GM21367 (cell line): Measurements from ENCODE around the gene TMEM236.
"Not testable (repeated sequence)": the region's sequence is repeated elsewhere in the genome, so short reads cannot be mapped to it uniquely, and the experiment has no call there.

Experiments
- ATAC-seq: cut with Tn5 transposase; IDR thresholded peaks from one replicate; pipeline ENCODE4 v1.9.1; 2021; ENCODE audit not compliant: unreplicated experiment

The TMEM236 gene, protein sequence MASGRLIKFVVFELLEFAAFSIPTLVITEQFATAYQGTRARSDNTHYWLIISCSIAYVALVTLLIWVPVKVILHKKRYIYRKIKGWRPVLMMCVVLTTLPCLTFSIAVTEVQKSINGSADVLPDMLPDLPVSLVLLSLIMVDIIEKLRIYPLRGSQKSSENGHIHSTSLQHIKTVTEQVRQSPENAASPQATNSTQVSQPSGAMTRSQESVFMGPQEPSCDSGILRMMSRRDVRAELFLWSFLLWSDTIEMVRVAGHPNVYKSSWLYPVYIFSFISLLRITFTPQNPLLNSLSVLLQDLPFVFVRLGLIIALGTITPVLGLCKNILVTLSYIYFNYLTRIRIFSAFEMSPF

DNA sequence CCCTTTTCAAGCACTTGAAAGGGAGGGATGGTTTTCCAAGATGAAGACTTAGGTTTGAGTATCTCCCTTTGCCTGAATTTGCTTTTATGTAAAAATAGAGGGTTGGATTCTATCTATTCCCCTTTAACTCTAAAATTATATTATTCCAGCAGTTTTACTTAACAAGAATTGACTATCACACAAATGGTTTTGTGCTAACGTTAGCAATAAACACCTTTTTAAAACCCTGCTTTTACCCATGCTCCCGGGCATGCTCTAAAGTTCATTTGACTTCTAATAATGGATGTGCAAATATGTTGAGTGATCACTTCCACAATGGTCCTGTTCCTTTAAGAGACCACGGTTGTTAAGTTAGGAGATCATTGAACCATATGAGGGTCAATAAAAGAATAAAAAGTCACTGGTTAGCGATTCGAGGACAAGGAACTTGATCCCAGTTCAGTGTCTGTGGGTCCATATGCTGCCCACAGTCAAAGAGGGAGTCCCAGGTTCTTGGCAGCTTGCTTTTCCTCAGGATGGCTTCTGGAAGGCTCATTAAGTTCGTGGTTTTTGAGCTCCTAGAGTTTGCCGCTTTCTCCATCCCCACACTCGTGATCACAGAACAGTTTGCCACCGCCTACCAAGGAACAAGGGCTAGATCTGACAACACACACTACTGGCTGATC lies at the start of gene TMEM236:
TMEM236 (plus strand) TSS at position 421 of the 665 bp plus-strand sequence; CDS start at position 516, 95 bp downstream.
- no peak for ATAC-seq

DNA sequence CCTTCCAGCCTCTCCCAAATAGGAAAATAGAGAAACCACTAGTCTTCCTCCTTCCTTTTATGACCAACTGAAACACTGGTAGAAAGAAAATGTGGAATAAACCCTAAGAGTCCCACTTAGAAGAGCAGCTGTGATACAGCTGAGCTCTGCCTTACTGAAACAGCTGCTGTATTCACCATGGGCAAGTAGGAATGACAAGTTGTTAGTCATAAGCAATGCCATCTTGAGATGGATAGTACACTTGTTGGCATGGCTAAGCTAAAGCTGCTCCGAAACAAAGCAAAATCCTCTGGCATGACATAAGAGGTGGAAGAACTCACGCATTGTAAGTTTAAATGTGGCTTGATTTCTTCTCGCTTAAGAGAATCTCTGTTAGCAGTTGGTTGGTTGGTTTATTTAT lies 48.3 kb upstream of the TMEM236 start:
- ATAC-seq: no peak

DNA sequence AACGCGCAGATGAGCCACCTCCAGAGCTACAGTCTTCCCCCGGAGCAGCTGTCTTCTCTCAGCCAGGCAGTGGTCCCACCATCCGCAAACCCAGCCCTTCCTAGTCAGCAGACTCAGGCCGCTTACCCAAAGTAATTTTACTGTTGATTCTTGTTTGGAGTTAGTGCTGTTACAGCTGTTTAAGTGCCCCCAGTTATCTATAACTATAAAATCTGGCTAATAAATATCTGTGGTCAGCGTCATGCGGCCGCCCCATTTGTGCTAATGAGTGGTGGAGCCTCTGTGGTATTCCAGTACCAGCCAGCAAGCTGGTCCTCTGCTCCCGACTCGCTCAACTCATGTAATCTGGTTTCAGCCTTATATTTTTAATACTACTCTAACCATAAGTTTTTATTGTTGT lies 43.2 kb upstream of the TMEM236 start:
- ATAC-seq: no peak

DNA sequence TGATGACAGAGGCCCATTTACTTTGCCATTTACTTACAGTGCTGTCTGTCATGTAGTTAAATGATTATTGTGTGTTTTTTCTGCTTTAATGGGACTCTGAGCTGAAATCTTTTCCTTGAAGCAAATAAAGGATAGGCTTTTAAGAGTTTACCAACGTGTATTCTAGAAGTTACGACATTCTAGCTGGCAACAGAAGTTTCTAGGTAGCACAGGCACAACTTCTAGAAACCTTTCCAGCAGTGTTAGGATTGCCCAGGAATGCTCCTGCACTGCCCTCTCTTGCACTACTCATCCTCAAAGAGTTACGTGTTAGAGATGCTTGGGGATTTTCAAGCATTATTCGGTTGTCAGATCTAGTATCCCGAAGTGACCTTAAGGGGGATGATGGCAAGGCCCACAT lies 42.5 kb upstream of the TMEM236 start:
- ATAC-seq: no peak

DNA sequence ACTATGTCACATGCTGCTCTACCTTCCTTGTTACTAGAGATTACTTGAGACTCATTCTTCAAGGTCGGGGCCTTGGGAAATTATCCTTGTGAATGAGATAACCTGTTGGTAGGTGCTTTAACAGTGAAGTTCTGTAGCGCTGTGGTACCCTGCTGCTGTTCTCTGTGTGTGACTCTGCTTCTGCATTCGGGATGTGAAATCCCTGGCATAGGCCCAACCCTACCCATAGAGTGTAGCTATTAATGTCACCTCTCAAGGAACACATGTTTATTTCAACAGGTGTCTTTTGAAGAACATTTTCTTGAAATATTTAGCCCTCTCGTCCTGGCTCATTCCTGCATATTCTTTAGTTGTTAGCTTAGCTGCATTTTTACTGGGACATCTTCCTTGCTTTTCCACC lies 41.8 kb upstream of the TMEM236 start:
- ATAC-seq: no peak

DNA sequence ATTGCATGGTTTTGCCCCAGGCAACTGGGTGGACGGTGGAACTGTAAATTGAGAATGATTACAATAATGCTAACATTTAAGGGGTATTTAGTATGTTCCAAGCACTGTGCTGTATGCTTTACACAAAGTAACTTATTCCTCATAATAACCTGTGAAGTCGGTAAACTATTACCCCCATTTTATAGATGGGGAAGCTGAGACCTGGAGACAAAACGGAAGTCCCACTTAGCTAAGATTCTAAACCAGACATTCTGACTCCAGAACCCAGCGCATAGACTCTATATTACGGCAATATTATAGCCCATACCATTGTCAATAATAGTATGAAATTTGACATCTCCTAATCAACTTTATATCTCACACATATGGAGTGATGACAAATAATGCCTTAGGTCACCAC lies 39.9 kb upstream of the TMEM236 start:
- ATAC-seq: no peak

DNA sequence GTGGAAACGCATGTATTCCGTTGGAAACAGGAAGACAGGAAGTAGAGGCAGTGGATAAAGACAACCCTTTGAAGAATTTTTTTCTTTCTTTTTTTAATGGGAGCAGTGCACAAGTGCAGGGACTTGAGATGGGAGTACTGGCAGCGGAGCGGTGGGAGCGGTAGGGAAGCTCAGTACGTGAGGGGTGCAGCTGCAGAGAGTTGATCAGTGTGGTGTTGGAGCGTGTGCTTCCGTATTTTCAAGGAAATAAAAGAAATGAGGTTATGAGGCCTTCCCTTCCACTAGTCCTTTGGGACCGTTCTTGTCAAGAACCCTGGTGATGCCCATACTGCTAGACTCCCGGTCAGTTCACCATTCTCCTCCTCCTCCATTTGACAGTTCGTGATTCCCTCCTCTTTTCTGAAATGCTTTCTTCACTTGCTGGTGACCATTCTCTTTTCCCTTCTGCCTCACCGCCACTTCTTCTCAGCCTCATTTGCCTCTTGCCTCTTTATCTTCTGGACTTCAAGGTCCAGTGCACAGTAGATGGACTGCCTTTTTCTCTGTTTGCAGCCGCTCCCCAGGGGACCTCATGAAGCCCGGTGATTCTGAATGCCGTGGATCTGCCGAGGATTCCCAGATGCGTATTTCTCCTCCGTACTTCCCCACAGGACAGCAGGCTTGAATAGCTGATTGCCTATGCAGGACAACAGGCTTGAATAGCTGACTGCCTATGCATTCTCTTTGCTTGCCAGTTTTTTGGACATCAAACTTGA lies 39.1 kb upstream of the TMEM236 start:
- ATAC-seq: no peak

DNA sequence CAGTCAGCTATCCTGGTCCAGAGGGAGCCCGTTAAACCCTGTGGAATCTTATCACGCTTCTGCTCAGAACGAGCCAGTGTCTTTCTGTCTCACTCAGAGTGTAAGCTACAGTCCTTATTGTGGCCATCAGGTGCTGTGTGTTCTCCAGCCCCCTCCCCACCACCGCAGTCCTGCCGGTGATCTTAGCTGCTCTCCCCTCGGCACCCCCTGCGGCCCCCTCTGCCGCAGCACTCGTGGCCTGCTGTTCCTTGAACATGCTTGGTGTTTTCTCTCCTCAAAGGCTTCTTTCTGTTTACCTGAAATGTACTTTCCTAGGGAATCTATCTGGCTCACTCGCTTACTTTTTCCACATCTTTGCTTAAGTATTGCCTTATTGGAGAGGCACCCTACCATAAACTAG lies 38.2 kb upstream of the TMEM236 start:
- no peak for ATAC-seq

DNA sequence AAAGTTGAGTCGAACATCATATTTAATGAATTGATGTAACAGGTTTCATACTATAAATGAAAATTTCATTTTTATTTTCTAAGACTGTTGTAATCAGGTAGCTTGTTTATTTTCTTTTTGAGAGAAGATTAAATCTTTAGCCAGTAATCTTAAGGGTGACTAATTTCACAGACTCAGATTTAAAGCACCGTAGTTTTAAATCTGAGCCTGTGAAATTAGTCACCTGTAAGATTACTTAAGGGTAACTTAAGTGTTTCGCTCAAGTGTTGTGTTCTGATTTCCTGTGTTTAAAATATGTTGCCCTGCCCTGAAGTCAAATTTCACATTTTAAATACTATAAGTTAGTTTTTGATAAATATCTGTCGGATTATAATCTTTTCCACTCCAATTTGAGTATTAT lies 35.8 kb upstream of the TMEM236 start:
- no peak for ATAC-seq

DNA sequence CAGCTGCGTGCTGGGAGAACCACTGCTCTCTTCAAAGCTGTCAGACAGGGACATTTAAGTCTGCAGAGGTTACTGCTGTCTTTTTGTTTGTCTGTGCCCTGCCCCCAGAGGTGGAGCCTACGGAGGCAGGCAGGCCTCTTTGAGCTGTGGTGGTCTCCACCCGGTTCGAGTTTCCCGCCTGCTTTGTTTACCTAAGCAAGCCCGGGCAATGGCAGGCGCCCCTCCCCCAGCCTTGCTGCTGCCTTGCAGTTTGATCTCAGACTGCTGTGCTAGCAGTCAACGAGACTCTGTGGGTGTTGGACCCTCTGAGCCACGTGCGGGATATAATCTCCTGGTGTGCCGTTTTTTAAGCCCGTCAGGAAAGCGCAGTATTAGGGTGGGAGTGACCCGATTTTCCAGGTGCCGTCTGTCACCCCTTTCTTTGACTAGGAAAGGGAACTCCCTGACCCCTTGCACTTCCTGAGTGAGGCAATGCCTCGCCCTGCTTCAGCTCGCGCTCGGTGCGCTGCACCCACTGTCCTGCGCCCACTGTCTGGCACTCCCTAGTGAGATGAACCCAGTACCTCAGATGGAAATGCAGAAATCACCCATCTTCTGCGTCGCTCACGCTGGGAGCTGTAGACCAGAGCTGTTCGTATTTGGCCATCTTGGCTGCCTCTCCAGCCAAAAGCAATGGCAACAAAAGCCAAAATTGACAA lies 29.5 kb upstream of the TMEM236 start:
- ATAC-seq: not testable (repeated sequence)

DNA sequence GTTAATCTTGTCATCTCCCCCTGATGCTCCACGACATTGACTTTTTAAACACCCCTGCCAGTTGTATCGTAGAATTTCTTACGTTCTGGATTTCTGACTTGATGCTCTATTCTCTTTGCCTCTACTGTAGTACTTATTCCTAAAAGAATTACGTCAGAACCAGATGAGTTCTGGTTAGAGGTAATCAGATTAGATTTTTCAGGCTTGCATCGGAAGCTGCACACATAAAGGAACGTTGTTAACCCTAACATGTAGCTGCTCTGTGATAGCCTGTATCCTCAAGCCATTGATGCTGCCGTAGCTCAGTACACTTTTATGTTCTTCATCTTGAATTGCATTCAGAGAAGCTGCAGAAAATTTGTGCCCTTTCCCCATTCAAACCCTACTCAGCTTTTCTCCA lies 26.3 kb upstream of the TMEM236 start:
- ATAC-seq: no peak

DNA sequence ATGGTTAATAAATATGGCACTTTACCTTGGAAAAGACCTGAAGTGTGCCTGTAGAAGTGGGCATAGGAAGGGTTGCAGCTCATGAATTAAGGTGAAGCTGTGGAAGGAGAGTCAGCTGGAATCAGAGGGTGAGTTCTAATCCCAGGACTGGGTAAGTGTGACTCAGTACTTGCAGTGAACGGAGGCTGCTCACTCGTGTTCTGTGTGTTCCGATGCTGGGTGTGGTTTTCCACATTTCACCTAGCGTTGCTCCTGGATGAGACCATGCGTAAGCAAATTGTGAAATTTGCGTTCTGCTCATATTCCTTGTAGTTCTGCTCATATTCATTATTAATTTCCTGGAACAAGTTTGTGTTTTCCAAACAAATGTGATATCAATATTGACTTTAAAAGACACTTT lies 22.4 kb upstream of the TMEM236 start:
- ATAC-seq: no peak

DNA sequence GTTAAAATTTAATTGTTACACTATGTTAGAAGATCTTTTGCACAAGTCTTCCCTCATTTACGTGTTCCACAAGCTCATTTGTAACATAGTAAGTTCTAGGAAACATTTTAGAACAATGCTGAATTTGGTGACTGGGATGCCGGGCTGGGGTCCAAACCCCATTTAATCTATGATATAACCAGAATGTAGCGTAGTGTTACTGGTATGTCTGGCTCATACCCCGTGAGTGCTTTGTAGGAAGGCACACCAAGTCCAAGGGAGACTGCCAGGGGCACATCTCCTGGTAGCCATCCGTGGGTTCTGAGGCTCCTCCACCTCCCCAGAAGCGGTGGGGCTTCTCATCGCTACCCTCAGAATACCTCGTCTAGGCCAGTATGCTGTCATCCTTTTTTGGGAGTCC lies 21.3 kb upstream of the TMEM236 start:
- ATAC-seq: no peak

DNA sequence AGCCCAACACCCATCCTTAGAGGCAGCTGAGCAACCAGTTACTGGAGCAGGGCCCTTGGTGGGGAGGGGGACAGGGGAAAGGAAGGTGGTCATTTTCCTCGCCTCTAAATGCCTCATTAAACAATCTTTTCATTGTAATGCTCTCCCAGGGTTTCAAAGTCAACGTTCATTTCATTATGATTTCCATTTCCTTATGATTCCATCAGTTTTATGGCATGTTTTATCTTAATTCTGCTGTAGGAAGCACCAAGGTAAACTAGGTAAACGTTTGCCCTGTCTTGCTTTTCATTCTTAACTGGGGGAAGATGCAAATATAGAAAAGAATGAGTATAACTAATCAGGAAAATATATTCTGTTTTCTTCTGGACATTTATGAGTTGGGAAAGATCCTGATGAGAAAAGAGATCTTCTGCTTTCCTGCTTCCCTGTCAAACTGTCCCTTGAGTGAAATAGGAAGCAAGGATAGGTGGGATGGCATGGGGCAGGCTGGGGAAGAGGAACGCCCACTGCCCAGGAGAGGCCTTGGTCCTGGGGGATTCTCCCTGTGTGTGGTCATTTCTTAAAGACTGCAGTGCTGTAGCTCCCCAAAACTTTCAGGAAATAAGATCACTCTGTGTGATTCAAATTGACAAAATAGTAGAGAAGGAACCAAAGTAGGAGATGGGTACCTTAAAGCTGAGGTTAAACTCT lies 20.5 kb upstream of the TMEM236 start:
- no peak for ATAC-seq

DNA sequence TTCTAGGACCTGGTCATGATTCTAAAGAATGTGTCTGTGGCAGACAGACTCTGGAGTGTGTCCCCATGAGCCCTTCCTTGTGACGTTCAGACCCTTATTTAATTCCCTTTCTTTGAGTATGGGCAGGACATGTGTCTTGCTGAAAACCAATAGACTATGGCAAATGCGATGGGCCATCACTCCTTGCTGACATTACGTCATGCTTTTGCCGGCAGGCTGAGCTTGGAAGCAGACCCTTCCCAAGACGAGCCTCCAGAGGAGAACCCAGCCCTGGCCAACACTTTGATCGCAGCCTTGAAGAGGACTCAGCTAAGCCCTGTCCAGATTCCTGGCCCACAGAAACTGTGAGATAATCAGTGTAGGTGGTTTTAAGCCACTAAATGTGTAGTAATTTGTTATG lies 18.4 kb upstream of the TMEM236 start:
- no peak for ATAC-seq

DNA sequence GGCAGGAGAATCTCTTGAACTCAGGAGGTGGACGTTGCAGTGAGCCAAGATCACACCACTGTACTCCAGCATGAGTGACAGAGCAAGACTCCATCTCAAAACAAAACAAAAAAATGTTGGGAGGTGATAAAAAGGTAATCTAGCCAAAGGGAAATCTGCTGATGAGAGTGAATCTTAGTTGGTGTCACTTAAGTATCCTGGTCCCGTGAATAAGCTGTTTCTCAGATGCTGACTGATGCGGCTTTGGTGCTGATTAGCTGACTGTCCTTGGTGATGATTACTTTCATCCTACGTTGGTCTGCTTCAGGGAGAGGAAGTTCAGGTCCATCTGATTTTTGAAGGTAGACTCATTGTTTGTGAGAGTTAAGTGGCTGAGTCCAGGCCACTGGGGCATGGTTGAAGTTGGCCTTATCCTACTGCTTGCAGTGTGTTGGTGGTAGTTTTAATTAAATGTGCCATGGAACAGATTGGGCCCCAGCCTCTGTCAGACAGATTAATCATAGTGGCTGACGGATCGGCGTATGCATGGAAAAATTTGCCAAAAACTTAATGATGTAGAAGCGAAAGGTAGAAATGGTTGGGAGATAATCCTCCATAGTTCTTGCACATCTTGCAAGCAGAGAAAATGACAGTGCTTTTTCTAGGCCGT lies 17.4 kb upstream of the TMEM236 start:
- no peak for ATAC-seq

DNA sequence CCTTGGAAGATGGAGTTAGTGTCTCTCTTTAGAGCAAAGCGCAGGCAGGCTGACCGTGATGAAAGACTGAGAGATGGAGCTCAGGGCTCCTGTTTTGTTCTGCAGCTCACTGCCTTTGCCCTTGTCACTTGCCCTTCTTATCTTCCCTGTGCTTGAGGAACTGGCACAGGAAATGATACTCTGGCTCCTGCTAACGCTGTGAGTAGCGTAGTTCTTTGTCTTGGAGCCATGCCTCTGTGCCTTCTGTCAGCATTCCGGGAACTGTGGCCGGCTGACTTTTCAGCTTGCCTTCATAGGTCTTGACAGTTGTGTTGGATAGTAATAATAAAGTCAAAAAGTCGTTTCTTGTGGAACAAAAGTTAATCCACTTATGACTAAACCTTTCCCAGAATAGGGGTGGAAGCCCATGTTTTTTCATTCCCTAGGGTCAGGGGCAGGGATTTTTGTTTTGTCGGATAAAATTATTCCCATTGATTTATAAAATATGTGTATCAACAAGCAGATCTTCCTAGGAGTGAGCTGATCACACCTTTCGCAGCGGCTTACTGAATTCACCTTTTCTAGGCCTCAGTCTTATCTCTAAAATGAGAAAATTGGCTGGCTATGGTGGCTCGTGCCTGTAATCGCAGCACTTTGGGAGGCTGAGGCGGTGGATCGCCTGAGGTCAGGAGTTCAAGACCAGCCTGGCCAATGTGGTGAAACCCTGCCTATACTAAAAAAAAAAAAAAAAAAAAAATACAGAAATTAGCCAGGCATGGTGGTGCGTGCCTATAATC lies 16.6 kb upstream of the TMEM236 start:
- no peak for ATAC-seq

DNA sequence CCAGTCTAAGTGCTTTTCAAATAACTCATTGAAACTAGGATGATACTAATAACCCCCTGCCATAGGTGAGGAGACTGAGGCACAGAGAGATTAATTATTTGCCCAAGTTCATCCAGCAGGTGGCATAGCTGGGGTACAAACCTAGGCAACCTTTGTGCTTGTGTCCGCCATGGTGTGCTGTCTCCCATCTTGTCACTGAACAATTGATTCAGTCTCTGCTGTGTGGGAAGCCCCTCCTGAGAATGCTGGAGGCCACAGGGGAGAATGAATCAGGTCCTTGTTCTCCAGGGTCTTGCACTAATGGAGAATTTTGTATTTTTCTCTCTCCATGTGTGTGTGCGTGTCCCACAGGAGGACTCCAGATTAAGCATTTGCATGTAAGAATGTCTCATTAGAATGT lies 15.8 kb upstream of the TMEM236 start:
- ATAC-seq: no peak
